Fibroblast of lung (primary cell): Measurements from ENCODE around the gene ITGAE. TPM values are rescaled to one million over a fixed set of nuclear protein-coding genes. Genes with fewer than 3 reads are reported as not detected.
A peak's percentile ranks its signal among the peaks of the same experiment; 100 is the strongest.
"Not testable (repeated sequence)": the region's sequence is repeated elsewhere in the genome, so short reads cannot be mapped to it uniquely, and the experiment has no call there.

Source experiments
- DNase-seq, 2 donors: peaks; one replicate each; pipeline versions ENCODE4 v3.0.0 to v3.0.0-alpha.2; 2010; ENCODE audit warnings: low read depth in 2 of 2
- H2AFZ ChIP-seq: 2 replicates; pipeline ENCODE4 v1.5.1; 2012; ENCODE audit warnings: low read length, control low read depth, inconsistent platforms
- H3K27ac ChIP-seq: 2 replicates; pipeline ENCODE4 v1.5.1; 2011; ENCODE audit warnings: low read length, control low read depth; ENCODE audit not compliant: insufficient read depth
- H3K27me3 ChIP-seq: 2 replicates; pipeline ENCODE4 v1.5.1; 2011; ENCODE audit warnings: mild to moderate bottlenecking, low read length; ENCODE audit not compliant: control insufficient read depth, insufficient read depth
- H3K36me3 ChIP-seq: 2 replicates; pipeline ENCODE4 v1.5.1; 2011; ENCODE audit warnings: low read length; ENCODE audit not compliant: control insufficient read depth, insufficient read depth
- H3K4me1 ChIP-seq: 2 replicates; pipeline ENCODE4 v1.5.1; 2011; ENCODE audit warnings: low read length; ENCODE audit not compliant: control insufficient read depth, insufficient read depth; ENCODE audit errors: extremely low read depth
- H3K4me2 ChIP-seq: 2 replicates; pipeline ENCODE4 v1.5.1; 2011; ENCODE audit warnings: low read length, control low read depth; ENCODE audit not compliant: insufficient read depth; ENCODE audit errors: extremely low read depth
- H3K4me3 ChIP-seq, 4 experiments: fragments of 200-600 bp in 1 of 4; sonication (generic) in 1 of 4; replicated peaks in 1 of 4; 2 replicates each; pipeline ENCODE4 v1.5.1; 2011 to 2016; ENCODE audit warnings: low read length in 4 of 4, low read depth in 3 of 4, mild to moderate bottlenecking in 3 of 4, control low read depth in 2 of 4, inconsistent platforms in 1 of 4, mixed read lengths in 1 of 4; ENCODE audit not compliant: insufficient read depth in 1 of 4; ENCODE audit errors: control extremely low read depth in 1 of 4
- H3K79me2 ChIP-seq: 2 replicates; pipeline ENCODE4 v1.5.1; 2012; ENCODE audit warnings: mild to moderate bottlenecking, low read length, inconsistent platforms; ENCODE audit not compliant: control insufficient read depth, insufficient read depth
- H3K9ac ChIP-seq: 2 replicates; pipeline ENCODE4 v1.5.1; 2011; ENCODE audit warnings: mild to moderate bottlenecking, low read length, control low read depth; ENCODE audit not compliant: insufficient read depth
- H3K9me3 ChIP-seq: 2 replicates; pipeline ENCODE4 v1.5.1; 2012; ENCODE audit warnings: low read depth, low read length; ENCODE audit not compliant: control insufficient read depth, insufficient read depth
- H4K20me1 ChIP-seq: 2 replicates; pipeline ENCODE4 v1.5.1; 2011; ENCODE audit warnings: low read length; ENCODE audit not compliant: control insufficient read depth, insufficient read depth; ENCODE audit errors: extremely low read depth
- EZH2 ChIP-seq: IDR thresholded peaks from 2 replicates; pipeline ENCODE4 v1.5.1; 2012; ENCODE audit warnings: low read length, control low read depth, mild to moderate bottlenecking; ENCODE audit errors: missing control alignments
- polyA plus RNA-seq, 2 donors: library from polyadenylated mRNA; depleted of rRNA in 1 of 2; stranded (reverse) in 1 of 2; unstranded in 1 of 2; fragments of >200 nt; gene quantifications; 2 replicates each; pipeline ENCODE4 v1.2.1, GENCODE V29; 2011 to 2012; ENCODE audit warnings: missing spikeins in 1 of 2
- total RNA-seq: library from RNA; depleted of rRNA; stranded (reverse); fragments of >200 nt; gene quantifications from 2 replicates; pipeline ENCODE4 v1.2.1, GENCODE V29; 2014
- TF ChIP-seq, protein P1 (sequence below), 2 donors: IDR thresholded peaks in 1 of 2; conservative IDR thresholded peaks in 1 of 2; 1 replicate in 1 of 2; 2 replicates in 1 of 2; pipeline ENCODE4 v1.5.1; 2011 to 2012; ENCODE audit warnings: low read length in 2 of 2, control low read depth in 1 of 2, inconsistent platforms in 1 of 2, low read depth in 1 of 2, mild to moderate bottlenecking in 1 of 2

Gene ITGAE
- total and polyA plus RNA-seq, 2 donors (not counting 1 experiment from before 2014, with no cell fraction given): 29.7 to 72.5 TPM

GRCh38 chr17:3732210-3732621 is 68.8 kb downstream of the ITGAE start:
- TF ChIP-seq, protein P1, sequence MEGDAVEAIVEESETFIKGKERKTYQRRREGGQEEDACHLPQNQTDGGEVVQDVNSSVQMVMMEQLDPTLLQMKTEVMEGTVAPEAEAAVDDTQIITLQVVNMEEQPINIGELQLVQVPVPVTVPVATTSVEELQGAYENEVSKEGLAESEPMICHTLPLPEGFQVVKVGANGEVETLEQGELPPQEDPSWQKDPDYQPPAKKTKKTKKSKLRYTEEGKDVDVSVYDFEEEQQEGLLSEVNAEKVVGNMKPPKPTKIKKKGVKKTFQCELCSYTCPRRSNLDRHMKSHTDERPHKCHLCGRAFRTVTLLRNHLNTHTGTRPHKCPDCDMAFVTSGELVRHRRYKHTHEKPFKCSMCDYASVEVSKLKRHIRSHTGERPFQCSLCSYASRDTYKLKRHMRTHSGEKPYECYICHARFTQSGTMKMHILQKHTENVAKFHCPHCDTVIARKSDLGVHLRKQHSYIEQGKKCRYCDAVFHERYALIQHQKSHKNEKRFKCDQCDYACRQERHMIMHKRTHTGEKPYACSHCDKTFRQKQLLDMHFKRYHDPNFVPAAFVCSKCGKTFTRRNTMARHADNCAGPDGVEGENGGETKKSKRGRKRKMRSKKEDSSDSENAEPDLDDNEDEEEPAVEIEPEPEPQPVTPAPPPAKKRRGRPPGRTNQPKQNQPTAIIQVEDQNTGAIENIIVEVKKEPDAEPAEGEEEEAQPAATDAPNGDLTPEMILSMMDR (conservative IDR thresholded peaks at IDR 0.05 in 1 of 2, IDR thresholded peaks at IDR 0.05 in 1 of 2; ENCODE audit: low read depth in 1 of 2, low read length in 2 of 2): no peak
- no peak for TF ChIP-seq EZH2
- peak in 1 of 2 donors; percentile 59 for DNase-seq
- Histone ChIP-seq H3K36me3 (no peaks in the 10 kb centered on the region), H3K4me1 (peaks cover 7% of the 10 kb centered on the region), H2AFZ (no peak overlapping the region), H3K79me2 (no peaks in the 10 kb centered on the region), H3K27ac (no peak overlapping the region), H3K4me3 (no peak overlapping the region), H3K9me3 (no peaks in the 10 kb centered on the region), H3K9ac (no peak overlapping the region), H4K20me1 (no peaks in the 10 kb centered on the region), H3K4me2 (no peak overlapping the region), H3K27me3 (no peaks in the 10 kb centered on the region)

- no peak overlapping the region for H3K27ac ChIP-seq
- H3K9ac ChIP-seq: no peak overlapping the region
- peaks cover 7% of the 10 kb centered on the region for H3K4me1 ChIP-seq
- H3K27me3 ChIP-seq: no peaks in the 10 kb centered on the region
- H2AFZ ChIP-seq: peak overlapping the region; percentile 66
- no peaks in the 10 kb centered on the region for H4K20me1 ChIP-seq
- peak overlapping the region; percentile 27 for H3K4me2 ChIP-seq
- no peaks in the 10 kb centered on the region for H3K36me3 ChIP-seq
- TF ChIP-seq, protein P1 (conservative IDR thresholded peaks at IDR 0.05 in 1 of 2, IDR thresholded peaks at IDR 0.05 in 1 of 2; ENCODE audit: low read depth in 1 of 2, low read length in 2 of 2): no peak
- TF ChIP-seq EZH2: no peak
- no peaks in the 10 kb centered on the region for H3K9me3 ChIP-seq
- H3K4me3 ChIP-seq: no peak overlapping the region
- peaks cover 8% of the 10 kb centered on the region for H3K79me2 ChIP-seq
- DNase-seq: peak in 1 of 2 donors; percentile 67
Measured at GRCh38 chr17:3730881-3731429, 70.0 kb downstream of the ITGAE start.

DNA sequence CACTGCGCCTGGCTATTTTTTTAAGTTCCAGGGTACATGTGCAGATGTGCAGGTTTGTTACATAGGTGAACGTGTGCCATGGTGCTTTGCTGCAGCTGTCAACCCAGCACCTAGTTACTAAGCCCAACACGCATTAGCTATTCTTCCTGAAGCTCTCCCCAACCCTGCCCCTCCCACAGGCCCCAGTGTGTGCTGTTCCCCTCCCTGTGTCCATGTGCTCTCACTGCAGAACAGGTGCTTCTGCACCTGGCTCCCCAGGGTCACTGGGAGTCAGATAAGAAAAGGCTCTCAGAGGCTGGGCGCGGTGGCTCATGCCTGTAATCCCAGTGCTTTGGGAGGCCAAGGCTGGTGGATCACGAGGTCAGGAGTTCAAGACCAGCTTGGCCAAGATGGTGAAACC is 71.1 kb downstream of the ITGAE start:
- H2AFZ ChIP-seq: no peak overlapping the region

DNA sequence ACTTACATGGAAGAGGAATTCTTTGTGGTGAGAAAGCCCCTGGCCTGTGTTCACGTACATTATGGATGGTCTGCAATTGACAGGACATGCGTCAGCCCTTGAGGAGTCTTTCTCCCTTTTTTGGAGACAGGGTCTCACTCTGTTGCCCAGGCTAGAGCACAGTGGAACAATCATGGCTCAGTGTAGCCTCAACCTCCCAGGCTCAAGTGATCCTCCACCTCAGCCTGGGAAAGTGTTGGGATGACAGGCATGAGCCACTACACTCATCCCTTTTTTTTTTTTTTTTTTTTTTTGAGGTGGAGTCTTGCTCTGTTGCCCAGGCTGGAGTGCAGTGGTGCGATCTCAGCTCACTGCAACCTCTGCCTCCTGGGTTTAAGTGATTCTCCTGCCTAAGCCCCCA is 72.9 kb downstream of the ITGAE start:
- not testable (repeated sequence) for H3K27me3 ChIP-seq, H3K9me3 ChIP-seq, H3K27ac ChIP-seq, DNase-seq, H3K4me2 ChIP-seq, H3K9ac ChIP-seq, H2AFZ ChIP-seq, H3K4me1 ChIP-seq, H3K36me3 ChIP-seq, H3K4me3 ChIP-seq, H4K20me1 ChIP-seq
- H3K79me2 ChIP-seq: peaks cover 29% of the 10 kb centered on the region

More for the DNA sequence above, 71.1 kb downstream of the ITGAE start:
- TF ChIP-seq, protein P1 (conservative IDR thresholded peaks at IDR 0.05 in 1 of 2, IDR thresholded peaks at IDR 0.05 in 1 of 2; ENCODE audit: low read depth in 1 of 2, low read length in 2 of 2): no peak
- no peak for TF ChIP-seq EZH2
- Histone ChIP-seq H4K20me1 (no peaks in the 10 kb centered on the region), H3K4me2 (no peak overlapping the region), H3K27me3 (no peaks in the 10 kb centered on the region), H3K4me1 (peaks cover 7% of the 10 kb centered on the region), H3K9me3 (no peaks in the 10 kb centered on the region), H3K79me2 (peaks cover 19% of the 10 kb centered on the region), H3K27ac (no peak overlapping the region), H3K9ac (no peak overlapping the region), H3K36me3 (peaks cover 2% of the 10 kb centered on the region), H3K4me3 (no peak overlapping the region)
- DNase-seq: no peak
